GM18499 (cell line): ENCODE results near the gene TDRD6.
"Not testable (repeated sequence)": the region's sequence is repeated elsewhere in the genome, so short reads cannot be mapped to it uniquely, and the experiment has no call there.

ENCODE experiments used
- ATAC-seq: cut with Tn5 transposase; IDR thresholded peaks from one replicate; pipeline ENCODE4 v1.9.1; 2021; ENCODE audit warnings: moderate number of reproducible peaks; ENCODE audit not compliant: insufficient read depth, unreplicated experiment

Gene TDRD6, protein sequence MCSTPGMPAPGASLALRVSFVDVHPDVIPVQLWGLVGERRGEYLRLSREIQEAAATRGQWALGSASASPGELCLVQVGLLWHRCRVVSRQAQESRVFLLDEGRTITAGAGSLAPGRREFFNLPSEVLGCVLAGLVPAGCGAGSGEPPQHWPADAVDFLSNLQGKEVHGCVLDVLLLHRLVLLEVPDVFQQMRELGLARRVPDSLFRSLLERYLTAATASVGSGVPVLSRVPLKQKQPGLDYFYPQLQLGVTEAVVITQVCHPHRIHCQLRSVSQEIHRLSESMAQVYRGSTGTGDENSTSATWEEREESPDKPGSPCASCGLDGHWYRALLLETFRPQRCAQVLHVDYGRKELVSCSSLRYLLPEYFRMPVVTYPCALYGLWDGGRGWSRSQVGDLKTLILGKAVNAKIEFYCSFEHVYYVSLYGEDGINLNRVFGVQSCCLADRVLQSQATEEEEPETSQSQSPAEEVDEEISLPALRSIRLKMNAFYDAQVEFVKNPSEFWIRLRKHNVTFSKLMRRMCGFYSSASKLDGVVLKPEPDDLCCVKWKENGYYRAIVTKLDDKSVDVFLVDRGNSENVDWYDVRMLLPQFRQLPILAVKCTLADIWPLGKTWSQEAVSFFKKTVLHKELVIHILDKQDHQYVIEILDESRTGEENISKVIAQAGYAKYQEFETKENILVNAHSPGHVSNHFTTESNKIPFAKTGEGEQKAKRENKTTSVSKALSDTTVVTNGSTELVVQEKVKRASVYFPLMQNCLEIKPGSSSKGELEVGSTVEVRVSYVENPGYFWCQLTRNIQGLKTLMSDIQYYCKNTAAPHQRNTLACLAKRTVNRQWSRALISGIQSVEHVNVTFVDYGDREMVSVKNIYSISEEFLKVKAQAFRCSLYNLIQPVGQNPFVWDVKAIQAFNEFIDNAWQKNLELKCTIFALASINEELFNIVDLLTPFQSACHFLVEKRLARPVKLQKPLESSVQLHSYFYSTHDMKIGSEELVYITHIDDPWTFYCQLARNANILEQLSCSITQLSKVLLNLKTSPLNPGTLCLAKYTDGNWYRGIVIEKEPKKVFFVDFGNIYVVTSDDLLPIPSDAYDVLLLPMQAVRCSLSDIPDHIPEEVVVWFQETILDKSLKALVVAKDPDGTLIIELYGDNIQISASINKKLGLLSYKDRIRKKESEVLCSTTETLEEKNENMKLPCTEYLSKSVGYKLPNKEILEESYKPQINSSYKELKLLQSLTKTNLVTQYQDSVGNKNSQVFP (N-terminal part only)

DNA sequence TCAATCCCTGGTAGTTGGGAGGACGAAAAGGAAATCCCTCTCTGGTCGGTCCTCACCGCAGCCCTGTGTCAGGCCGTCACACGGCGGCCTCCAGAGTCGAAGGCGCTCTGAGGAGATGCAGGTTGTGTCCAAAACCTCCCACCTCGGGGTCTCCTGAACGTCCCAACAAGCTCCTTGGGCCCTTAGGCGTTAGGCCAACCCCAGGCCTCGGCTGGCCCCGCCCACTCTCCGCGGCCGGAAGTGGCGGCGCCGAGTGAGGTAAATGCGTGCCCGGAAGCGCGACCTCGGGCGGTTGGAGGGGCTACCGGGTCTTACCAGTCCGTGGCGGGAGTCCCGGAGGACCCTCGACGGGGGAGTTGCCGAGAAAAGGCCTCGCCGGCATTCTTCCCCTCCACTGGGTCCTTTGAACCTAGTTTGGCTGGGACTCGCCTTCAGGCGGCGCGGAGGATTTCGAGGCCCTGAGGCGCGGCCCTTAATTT, at the start of gene TDRD6:
TSS of gene TDRD6 (plus strand) at position 267 of the 479 bp plus-strand sequence. CDS start 244 bp downstream, outside the sequence.
- ATAC-seq: no peak

DNA sequence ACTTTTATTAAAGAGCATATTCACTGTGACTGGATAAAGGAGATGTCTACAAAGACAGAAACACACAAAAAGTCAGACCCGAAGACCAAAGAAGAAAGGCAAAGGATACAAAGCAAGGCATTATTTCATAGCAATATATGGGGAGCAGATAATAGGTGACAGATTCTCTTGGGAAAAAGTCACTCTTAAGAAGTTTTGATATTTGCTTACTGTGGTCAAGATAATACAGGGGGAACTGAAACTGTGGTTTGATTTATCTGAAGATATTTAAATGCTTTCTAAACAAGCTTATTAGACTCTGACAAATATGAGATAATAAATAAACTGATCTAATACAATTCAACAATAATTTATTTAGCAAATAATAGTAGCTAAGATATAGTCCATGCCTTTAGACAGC, 49.8 kb upstream of the TDRD6 start:
- ATAC-seq: no peak

DNA sequence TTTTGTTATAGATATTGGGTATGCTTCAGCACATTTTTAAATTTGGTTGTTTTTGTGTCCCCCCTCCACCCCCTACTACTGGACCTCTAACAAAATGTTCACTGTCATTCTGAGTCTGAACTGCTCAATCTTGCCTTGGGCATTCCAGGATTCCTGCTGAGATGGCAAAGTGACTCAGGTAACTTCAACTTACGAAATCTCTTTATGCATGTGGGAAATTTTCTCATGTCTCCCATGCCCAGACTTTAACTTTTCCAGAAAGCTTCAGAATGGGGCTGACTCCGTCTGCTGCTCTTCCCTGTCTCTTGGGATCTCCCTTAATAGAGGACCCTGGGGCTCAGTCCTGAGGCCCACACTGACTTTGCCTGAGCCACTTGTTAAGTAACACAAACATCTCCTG, 49.0 kb upstream of the TDRD6 start:
- no peak for ATAC-seq

DNA sequence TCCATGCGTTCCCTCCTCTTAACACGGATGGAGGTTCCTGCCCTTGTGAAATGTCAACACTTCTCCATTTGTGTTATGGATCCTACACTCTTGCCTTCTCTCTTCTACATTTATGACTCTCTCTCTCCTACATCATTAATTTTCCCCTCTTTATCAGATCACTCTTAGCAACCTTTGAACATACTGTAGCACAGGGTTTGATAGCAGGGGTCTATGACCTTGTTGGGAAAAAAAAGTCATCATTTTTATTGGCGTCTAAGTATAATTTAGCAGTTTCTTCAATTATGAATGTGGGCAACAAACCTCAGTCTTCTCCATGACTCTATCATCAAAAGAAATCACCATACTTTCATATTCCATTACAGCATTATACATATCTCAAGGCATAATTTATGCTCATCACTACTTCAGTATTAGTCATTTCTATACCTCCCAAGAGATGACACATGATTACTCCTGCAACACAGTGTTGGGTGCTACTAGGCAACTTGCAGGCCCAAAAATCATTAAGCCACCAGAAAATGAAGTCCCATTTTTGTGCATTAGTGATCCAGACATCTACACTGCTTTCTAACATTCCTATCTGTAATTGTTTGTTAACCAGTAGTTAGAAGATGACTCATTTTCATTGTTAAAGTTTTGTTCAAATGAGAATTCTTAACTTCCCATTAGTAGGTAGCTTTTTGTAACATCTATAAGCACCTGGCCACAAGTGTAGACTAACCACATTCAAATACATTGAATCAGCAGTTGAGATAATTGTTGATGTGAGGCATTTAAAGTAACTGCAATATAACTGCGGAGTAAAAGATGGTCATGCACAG, 44.5 kb upstream of the TDRD6 start:
- ATAC-seq: no peak

DNA sequence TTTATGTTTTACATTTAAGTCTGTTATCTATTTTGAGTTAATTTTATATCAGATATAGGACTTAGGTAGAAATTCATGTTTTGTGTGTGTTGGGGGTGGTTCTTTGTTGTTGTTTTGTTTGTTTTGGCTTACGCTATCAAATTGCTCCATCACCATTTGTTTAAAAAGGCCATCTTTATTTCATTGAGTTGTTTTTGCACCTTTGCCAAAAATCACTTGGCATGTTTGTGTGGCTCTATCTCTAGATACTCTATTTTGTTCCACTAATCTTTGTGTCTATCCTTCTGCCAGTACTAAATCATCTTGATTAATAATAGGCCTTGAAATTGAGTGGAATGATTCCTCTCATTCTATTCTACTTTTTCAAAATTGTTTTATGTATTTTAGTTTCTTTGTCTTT, 42.4 kb upstream of the TDRD6 start:
- ATAC-seq: no peak

DNA sequence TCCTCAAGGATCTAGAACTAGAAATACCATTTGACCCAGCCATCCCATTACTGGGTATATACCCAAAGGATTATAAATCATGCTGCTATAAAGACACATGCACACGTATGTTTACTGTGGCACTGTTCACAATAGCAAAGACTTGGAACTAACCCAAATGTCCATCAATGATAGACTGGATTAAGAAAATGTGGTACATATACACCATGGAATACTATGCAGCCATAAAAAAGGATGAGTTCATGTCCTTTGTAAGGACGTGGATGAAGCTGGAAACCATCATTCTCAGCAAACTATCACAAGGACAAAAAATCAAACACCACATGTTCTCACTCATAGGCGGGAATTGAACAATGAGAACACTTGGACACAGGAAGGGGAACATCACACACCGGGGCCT, 39.6 kb upstream of the TDRD6 start:
- not testable (repeated sequence) for ATAC-seq

DNA sequence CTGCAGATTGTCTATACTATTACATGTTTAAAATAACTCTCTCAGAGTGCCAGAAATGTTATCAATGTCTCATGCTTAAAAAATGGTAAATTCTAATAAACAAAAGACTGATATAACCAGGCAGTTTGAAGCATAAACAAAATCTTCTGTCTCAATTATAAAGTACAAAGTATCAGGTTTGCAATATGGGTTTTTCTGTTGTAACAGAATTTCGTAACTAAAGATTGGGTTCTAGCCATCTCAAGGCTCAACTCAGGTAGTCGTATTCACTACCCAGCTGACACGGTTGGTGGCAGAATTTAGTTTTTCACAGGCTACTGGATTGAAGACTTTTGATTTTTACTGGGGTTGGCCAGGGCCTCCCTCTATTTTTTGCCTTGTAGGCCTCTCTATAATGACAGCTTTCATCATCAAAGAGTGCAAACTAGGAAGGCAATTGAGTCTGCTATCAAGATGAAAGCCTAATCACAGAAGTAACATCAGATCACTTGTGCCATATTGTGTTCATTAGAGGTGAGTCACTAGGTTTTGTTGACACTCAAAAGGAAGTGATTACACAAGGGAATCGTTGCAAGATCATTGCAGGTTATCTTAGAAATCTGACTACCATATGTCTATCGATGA, 38.7 kb upstream of the TDRD6 start:
- no peak for ATAC-seq

DNA sequence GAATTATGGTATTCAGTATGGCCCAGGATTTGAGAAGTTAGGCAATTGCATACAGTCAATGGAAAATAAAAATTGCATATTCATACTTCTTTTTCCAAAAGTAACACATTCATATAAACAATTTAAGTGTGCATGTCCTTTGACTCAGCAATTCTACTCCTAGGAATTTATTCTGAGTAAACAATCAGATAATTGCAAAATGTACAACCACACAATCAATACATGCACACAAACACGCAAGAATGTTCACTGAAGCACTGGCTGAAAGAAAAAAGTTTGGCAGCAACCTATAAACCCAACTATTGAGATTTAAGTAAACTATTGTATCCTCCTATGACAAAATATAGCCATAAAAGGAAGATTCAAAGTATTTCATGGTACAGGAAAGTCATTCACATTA, 36.7 kb upstream of the TDRD6 start:
- ATAC-seq: no peak

DNA sequence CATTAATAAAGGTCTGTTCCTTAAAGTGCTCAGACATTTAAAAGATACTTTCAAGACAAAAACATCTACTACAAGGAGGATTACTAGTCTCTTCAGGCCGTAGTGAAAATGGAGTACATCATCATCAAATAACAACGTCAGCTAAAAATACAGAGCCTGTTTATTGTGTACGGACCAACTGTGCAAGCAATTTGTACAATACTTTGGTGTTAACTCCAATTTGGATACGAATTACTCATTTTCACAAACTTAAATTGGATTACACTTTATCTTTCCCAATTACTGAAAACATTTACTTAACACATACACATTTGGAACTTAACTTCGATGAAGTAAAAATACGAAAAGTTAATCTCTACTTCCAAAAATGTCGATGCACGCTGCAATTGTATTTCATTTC, 35.9 kb upstream of the TDRD6 start:
- no peak for ATAC-seq

DNA sequence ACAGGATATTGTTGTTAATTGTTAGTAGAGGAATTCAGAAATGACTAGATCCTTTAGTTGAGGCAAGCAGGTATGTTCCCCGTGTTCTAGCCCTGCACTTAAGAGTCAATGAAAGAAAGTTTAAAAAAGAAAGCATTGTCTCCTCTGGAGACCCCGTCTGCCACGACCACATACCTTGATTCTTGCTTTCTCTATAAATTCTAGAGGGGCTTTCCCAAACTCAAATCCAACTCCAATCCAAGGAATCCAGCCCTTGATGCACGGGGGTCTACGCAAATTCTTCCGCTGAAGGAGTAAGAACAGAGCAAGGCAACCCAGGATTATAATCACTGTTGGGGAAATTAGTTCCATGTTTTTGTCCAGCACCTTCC, 35.5 kb upstream of the TDRD6 start:
- no peak for ATAC-seq

DNA sequence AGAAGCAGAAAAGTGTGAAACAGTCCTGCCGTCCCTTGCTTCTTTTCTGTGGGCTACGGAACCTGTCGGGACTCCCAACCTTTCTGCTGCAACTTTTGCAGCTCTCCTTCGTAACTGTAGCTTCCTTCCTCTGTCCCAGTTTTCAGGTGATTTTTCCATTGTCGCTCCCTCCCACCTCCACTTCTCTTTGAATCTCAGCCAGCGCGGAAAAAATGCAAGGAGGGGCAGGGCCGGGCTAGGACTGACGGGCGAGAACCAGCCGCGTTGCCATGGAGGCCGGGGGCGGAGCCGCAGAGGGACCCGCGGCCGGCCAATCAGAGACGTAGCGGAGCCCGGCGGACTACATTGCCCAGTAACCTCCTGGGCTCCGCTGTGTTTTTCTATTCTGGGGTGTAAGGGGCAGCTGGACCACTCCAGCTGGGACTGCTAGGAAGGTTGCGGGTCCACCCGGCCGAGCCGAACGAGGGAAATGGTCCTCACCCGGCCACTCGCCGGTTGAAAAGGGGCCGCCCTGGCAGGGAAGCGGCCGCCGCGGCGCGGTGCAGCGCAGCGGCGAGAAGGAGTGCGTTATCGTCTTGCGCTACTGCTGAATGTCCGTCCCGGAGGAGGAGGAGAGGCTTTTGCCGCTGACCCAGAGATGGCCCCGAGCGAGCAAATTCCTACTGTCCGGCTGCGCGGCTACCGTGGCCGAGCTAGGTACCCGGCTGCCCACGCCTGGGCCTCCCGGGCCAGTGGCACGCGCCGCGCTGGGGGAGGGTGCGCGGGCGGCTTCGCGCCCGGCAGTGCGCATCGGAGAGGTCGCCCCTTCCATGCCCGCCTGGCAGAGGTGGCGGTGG, 34.9 kb upstream of the TDRD6 start, which contains the start of the genes CYP39A1 and SLC25A27:
TSS of gene CYP39A1 (minus strand) at position 216 of the 836 bp plus-strand sequence. CDS start 236 bp downstream, outside the sequence.
TSS of gene SLC25A27 (plus strand) at position 373 of the 836 bp plus-strand sequence. CDS start at position 591, 218 bp downstream.
- peak; percentile 94 for ATAC-seq

DNA sequence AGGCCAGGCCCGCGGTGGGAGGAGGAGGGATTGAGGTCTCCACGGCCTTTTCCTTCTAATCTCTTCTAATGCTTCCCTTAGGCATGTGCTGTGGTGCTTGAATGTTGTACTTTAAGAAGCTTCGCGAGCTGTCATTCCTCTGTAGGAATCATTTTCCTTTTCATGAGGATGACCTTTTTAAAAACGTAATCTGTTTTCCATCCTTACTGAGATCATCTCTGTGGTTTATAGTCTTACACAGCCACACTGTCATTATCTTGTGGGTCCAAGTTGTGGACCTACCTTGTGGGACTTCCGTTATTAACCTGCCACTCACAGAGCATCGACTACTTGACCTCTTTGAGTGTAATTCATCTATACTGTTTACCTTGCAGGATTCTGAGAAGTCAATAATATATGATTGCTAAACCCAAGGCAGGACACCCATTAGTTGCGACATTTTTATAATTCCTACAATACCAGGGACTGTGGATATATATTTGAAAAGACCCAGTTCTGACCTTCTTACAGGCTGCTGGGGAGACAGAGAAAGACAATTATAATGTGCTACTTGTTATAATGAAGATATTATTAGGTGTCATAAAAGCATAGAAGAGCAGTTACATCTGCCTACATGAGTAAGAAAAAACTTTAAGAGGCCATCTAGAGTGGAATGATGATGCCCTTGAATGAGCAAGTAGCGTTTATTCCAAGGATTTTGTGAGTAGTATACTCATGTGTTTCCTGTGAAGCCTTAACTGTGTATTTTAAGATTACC, 34.1 kb upstream of the TDRD6 start:
- no peak for ATAC-seq

DNA sequence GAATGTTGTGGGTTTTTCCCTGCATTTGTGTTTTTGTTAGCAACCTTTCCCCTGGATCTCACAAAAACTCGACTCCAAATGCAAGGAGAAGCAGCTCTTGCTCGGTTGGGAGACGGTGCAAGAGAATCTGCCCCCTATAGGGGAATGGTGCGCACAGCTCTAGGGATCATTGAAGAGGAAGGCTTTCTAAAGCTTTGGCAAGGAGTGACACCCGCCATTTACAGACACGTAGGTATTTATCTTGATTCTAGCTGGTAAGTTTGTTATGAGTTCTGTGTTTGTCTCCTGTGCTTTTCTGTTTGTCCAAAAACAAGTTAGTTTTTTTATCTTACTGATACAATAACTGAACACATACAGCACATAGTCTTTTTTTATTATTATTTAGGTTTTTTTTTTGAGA, 31.9 kb upstream of the TDRD6 start:
- ATAC-seq: no peak

DNA sequence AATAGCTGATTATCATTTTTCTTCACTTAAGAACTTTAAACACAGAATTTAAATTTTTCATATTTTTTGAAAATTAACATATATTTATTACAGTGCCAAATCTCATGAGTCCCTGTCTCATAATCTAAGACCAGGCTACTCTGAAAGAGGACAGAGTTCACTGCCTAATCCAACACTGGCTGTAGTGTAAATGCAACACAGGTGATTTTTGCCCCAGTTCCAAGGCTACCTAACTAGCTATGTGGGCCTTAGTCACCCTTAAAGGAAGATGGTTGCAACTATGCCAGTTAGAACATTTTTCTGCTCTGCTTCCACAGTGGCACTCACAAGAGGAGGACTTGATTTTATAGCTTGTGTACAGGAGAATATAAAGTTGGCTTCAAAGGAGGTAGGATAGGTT, 30.0 kb upstream of the TDRD6 start:
- no peak for ATAC-seq

DNA sequence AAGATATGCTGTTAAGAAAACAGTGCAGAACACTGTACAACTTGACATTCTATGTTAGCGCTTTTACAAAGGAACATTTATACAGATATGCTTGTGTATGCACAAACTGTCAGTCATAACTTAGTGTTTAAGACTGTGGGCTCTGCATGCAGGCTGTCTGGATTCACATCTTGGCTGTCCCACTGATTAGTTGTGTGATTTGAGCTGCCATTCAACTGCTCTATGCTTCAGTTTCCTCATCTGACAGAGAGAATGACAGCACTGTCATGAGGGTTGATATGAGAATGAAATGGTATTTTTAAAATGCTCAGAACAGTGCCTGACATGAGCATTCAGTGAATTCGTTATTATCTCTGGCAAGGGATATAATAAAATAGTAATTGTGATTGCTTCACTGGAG, 26.2 kb upstream of the TDRD6 start:
- ATAC-seq: no peak

DNA sequence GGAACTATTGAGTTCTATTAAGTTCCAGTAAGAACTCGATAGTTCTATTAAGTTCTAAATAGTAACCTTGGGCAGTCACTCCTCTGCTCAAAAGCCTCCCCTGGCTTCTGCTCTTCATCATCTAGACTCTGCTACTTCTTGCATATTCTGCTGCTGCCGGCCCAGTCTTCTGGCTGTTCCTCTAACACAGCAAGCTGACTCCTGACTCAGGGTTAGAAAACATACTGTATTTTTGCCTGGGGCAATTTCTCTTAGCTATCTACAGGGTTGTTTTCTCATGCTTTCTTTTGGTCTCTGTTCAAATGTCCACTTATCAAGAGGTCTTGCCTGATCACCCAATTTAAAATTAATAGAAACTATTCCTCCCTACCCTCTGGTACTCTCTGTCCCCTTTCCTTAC, 20.3 kb upstream of the TDRD6 start:
- ATAC-seq: no peak

DNA sequence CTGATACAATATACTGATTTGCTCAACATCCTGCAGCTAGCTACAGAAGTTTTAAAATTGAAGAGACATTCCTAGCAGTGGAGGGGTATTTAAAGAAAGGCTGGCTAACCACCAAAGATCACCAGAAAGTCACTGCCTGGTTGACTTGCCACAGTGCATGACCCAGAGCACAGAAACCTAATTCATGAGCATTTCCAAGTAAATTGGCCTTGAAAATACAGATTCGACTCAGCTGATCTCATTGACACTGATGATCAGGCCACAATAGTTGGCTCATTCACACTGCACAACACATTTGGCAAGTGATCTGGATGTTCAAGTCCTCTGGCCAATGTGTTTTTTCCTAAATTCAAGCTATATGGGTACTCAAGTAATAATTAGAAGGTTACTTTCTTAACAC, 13.3 kb upstream of the TDRD6 start:
- no peak for ATAC-seq
